Tibial nerve (tissue), 4 donors: ENCODE data around the gene DYNLT5.

ENCODE experiments used
- EP300 ChIP-seq, 2 donors: sonication (generic); formaldehyde crosslinking; IDR thresholded peaks; one replicate each; pipeline ENCODE4 v1.6.1; 2017; ENCODE audit warnings: antibody characterized with exemption in 2 of 2, mild to moderate bottlenecking in 1 of 2
- TF ChIP-seq, protein P1 (sequence below), 5 experiments: fragments of 200-600 bp in 3 of 5; fragments of 450-650 bp in 2 of 5; sonication (generic) in 3 of 5; IDR thresholded peaks; one replicate each; pipeline ENCODE4 v1.5.1; 2016 to 2019; ENCODE audit warnings: antibody characterized with exemption in 5 of 5, mild to moderate bottlenecking in 3 of 5, moderate library complexity in 2 of 5

DNA sequence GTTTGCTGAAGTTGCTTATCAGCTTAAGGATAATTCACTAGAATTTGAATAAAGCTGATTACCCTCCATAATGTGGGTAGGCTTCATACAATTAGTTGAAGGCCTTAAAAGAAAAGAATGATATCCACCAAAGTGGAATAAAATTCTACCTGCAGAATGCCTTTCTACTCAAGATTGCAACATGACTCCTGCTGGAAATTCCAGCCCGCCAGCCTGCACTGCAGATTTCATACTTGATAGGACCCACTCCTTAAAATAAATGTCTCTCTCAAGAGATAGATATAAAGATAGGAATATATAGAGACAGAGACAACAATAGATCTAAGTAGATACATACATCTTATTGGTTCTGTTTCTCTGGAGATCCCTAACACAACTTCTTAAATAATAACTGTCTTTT, 72.5 kb downstream of the DYNLT5 start:
- TF ChIP-seq, protein P1, sequence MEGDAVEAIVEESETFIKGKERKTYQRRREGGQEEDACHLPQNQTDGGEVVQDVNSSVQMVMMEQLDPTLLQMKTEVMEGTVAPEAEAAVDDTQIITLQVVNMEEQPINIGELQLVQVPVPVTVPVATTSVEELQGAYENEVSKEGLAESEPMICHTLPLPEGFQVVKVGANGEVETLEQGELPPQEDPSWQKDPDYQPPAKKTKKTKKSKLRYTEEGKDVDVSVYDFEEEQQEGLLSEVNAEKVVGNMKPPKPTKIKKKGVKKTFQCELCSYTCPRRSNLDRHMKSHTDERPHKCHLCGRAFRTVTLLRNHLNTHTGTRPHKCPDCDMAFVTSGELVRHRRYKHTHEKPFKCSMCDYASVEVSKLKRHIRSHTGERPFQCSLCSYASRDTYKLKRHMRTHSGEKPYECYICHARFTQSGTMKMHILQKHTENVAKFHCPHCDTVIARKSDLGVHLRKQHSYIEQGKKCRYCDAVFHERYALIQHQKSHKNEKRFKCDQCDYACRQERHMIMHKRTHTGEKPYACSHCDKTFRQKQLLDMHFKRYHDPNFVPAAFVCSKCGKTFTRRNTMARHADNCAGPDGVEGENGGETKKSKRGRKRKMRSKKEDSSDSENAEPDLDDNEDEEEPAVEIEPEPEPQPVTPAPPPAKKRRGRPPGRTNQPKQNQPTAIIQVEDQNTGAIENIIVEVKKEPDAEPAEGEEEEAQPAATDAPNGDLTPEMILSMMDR (IDR thresholded peaks at IDR 0.05), result no peak
- no peak for TF ChIP-seq EP300 (IDR thresholded peaks at IDR 0.05)
